GM19395 (cell line): Measurements from ENCODE around the gene ANKRD11.
"Not testable (repeated sequence)": the region's sequence is repeated elsewhere in the genome, so short reads cannot be mapped to it uniquely, and the experiment has no call there.

Experiments used
- ATAC-seq: cut with Tn5 transposase; IDR thresholded peaks from one replicate; pipeline ENCODE4 v1.9.1; 2021; ENCODE audit warnings: mild to moderate bottlenecking, moderate library complexity; ENCODE audit not compliant: unreplicated experiment

The ANKRD11 gene

DNA sequence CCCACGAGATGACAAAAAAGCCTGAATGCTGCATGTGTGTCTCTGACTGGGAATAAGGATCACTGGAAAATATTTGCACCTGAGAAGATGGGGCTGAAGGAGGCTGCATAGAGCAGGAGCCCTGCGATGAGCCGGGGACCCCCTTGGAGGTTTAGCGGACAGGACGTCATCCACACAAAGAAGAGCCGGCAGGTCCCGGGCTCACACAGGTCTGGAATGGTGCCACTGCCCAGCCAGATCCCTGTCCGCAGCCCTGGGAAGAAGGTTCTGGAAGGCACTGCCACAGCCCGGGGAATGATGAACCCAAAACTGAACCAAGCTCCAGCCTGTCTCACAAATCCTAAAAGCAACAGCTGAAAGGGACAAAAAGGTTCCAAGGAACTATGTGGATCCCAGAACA lies 101.8 kb downstream of the ANKRD11 start:
- ATAC-seq, result no peak

DNA sequence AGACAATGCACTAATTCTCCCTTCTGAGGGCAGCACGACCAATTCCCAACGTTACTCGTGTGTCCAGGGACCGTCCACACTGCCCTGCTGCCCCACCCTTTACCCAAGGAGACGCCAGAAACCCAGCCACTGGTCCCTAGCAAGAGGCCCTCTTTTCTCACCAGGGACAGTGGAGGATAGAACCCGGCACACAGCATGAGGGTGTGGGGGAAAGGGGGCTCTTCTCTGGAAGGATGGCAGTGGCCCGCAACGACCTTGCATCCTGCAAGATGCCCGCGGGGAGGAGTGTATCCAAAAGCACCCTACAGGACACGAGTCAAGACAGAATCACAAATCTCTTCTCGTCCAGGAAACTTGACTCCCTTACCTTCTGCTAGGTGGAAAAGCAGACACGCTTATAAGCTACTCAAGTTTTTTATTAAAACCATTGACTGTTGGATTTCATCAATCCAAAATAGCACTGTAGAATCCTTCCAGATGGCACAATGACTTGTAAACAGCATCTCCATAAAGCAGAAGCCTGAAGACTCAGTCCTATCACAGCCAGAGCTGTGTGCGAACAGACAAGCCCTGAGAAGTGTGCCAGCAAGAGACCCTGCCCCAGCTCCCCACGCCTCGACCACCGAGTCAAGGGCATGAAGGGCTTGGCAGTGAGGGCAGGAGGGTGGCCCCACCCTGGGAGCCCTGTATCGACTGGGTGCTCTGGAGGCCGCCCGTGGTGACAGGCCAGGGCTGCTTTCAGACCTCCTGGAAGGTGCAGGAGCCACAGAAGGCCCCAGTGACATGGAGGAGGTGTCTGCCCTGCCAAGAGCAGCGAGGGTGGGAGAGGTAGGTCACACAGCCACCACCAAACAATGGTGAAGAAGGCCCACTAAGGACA lies 103.8 kb downstream of the ANKRD11 start:
- no peak for ATAC-seq

- no peak for ATAC-seq
Observed at GRCh38 chr16:89385712-89386111, 104.6 kb downstream of the ANKRD11 start.

DNA sequence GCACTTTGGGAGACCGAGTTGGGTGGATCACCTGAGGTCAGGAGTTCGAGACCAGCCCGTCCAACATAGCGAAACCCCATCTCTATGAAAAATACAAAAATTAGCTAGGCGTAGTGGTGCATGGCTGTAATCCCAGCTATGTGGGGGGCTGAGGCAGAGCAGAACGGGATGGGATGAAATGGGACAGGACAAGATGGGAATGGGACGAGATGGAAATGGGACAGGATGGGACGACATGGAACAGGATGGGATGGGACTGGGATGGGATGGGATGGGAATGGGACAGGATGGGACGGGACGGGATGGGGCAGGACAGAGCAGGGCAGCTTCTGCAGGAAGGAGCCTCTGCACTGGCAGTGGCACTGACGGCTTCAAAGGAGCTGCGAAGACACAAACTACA lies 106.1 kb downstream of the ANKRD11 start:
- ATAC-seq, result no peak

DNA sequence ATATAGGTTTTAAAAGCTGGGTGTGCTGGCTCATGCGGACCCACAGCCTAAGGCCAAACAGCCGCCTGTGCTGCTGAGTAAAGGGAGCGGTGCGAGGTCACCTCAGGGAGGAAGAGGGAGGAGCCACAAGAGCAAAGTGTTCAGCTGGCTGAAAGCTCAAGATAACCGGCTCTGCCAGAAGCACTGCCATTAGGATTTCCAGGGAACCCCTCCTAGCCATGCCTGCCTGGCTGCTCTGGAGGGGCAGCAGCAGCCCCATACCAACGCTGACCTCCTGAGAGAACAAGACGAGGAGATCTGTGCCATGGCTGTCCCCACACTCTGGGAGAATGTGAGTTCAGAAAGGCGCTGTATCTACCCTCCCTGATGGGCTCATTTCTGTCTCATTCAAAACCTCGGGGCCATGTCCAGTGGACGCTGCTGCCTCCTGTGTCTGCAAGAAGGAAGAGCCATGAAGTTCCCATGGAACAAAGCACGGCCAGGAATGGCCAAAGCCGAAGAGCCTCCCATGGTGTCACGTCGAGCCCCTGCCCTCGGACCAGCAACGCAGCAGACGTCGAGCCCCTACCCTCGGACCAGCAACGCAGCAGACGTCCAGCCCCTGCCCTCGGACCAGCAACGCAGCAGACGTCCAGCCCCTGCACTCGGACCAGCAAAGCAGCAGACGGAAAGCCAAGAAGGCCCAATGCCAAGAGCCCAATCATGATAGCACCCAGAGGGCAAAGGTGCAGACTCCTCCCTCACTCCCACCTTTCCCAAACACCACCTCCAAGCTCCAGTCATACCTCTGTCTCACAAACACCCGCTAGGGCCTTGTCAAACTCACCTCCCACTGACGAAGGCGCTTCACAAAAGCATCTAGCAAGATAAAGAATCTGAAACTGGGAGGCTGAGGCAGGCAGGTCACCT lies 107.0 kb downstream of the ANKRD11 start:
- no peak for ATAC-seq

GRCh38 chr16:89382555-89382954 lies 107.8 kb downstream of the ANKRD11 start:
- not testable (repeated sequence) for ATAC-seq

DNA sequence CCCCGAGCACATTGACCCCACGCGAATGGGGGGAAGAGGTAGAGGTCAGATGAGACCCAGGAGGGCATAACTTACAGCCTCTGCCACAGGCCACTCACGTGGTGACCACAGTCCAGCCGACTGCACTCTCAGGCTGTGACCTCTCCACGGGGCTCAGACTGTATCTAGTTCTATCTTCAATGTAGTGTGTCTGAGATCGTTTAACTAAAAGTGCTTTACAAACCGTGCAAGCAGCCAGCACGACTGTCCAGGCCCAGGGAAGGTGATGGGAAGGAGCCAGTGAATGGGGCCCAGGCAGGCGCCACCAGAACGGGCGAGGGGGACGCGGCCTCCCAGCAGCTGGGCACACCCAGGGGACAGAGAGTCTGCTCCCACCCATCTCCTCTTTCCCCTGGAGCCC lies 108.6 kb downstream of the ANKRD11 start:
- no peak for ATAC-seq

DNA sequence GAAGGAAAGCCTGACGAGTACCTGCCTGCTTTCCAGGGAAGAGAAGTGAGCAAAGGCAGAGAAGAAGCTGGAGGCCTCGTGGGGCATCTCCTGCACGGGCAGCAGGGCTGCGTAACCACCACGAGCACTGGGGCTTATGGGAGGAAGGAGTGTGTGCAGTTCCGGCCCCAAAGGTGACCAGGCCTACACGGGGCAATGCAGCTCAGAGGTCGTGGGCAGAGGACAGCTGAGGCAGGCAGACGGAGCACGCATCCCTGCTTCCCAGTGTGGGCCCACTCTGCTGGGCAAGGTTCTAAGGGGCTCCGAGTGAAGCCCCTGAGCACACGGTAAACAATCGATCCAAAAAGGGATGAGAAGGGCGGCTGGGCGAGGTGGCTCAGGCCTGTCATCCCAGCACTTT lies 109.7 kb downstream of the ANKRD11 start:
- ATAC-seq, result no peak

GRCh38 chr16:89378947-89379771 lies 111.2 kb downstream of the ANKRD11 start:
- no peak for ATAC-seq

GRCh38 chr16:89377453-89377848 lies 112.9 kb downstream of the ANKRD11 start:
- no peak for ATAC-seq

- ATAC-seq, result no peak
Observed at GRCh38 chr16:89376812-89377452, 113.4 kb downstream of the ANKRD11 start.

DNA sequence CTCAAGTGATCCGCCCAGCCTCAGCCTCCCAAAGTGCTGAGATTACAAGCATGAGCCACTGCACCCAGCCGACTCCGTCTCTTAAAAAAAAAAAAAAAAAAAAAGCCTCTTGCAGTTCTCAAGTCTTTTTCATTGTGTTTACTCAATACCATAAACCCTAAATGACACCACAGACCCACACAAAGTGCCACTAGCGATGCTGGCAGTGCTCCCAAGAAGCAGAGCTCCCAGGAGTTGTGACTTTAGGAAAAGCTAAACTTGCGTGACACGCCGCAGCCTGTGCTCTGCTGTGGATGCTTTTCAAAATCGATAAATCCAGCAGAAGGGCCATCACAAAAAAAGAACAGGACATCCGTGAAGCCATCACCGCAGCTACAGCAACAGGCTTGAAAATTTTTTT lies 114.7 kb downstream of the ANKRD11 start:
- ATAC-seq, result no peak

DNA sequence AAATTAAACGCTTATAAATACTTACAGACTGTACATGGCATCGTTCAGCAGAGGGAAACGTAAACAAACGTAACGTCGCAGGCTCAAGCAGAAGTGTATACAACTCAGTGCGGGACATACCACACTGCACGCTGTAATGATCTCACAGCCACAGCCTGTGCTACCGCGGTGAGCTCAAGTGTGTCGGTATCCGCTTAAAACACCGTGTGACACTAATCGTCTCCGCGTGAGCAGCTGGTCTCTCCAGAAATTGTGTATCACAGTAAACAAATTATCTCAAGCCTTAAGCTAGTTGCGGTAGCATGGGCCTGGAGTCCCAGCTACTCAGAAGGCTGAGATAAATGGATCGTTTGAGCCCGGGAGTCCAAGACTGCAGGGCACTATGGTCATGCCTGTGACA lies 115.3 kb downstream of the ANKRD11 start:
- ATAC-seq, result no peak

DNA sequence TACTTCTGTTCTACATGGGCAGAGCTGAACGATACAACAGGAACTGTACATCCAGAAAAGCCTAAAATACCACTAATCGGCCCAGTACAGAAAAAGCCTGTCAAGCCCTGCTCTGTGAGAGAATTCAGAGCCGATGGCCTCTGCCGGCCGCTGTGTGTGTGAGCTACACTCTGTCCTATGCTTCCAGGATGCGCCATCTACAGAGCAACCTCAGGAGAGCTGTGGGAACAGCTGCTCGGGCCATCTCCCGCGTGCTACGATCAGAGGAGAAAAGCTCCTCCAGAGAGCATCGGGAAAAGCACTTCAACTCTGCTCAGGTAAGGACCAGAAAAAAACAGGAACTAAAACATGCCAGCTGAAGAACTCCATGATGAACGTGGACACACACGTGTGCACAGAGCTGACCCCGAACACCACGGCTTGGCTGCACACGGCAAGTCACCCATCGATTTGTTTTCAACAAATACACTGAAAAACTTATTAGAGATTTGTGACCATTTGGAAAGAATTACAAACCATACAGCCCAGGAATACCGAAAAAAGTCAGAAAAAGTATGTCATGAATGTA lies 115.9 kb downstream of the ANKRD11 start:
- no peak for ATAC-seq

DNA sequence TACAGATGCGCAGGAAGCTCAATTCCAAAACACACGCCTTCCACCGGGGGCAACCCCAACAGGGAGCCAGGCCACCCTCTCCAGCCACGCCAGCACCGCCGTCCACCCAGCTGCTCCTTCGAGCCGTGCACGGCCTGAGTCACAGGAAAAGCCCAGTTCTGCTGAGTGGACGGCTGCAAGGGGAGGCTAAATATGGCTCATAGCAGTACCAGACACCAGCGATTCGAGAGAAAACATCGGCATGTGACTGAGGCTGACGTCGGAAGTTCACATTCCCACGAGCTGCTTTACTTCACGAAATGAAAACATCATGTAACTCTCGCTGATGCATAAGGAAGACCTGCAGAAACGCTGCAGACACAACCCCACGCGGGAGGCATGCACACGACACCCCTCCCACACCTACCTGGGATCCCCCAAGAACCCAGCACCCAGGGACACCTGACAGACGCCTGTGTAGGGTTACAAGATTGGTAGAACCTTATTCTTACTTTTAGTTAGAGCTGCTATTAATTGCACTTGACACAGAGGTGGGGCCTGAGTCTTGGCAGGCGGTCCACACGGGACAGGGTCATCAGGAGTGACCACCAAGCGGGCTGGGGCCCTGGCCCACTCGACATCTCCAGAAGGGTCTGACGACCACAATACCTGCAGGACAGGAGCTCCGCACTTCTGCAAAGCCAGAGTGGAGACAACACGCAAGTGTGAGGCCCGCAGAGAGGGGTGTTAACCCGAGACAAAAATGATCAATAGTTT lies 116.8 kb downstream of the ANKRD11 start:
- no peak for ATAC-seq

GRCh38 chr16:89371968-89372634 lies 118.3 kb downstream of the ANKRD11 start:
- no peak for ATAC-seq

- no peak for ATAC-seq
Observed at GRCh38 chr16:89371386-89371785, 119.0 kb downstream of the ANKRD11 start.

DNA sequence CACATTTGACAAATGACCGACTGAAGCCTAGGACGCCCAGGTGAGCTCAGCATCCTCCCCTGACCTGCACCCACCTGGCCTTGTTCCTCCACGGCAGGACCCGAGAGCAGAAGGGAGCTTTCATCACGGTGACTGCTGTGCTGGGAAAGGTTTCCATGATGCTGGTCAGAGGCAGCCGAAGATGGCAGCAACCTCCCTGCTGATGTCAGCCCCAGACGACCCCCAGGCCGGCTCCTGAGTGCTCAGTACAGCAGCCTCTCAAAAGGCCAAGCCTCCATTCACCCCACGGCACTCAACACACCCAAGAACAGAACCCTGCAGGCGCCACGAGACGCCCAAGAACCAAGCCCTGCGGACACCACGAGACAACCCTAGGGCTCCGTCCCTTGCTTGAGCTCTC lies 119.8 kb downstream of the ANKRD11 start:
- no peak for ATAC-seq

DNA sequence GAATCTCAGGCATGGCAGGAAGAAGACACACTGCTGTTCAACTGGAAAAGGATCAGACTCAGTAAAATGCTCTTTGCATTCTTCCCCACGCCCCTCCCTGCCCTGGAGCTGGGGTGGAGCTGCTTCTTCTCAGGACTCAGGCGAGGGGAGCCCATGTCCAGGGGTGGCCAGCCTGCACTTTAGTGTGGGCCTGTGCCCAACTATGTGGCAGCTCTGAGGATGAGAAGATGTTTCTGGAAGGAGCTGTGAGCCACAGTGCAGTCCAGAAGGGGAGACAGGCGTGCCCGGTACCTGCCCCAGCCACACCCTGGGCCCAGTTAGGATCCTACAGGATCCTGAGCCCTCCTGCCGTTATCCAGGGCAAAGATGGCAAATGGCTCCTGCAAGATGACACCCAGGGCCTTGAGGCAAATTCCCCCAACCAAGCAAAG lies 120.3 kb downstream of the ANKRD11 start:
- ATAC-seq, result no peak
